ENCODE measurements around the gene CHAC1. TPM values are rescaled to one million over a fixed set of nuclear protein-coding genes. Genes with fewer than 3 reads are reported as not detected.

Gene CHAC1
- total and polyA plus RNA-seq, 2 of the 13 experiments (the other 11 are each of a cell fraction or from before 2014, with no cell fraction given), result 0.44 TPM; not detected in 1

DNA sequence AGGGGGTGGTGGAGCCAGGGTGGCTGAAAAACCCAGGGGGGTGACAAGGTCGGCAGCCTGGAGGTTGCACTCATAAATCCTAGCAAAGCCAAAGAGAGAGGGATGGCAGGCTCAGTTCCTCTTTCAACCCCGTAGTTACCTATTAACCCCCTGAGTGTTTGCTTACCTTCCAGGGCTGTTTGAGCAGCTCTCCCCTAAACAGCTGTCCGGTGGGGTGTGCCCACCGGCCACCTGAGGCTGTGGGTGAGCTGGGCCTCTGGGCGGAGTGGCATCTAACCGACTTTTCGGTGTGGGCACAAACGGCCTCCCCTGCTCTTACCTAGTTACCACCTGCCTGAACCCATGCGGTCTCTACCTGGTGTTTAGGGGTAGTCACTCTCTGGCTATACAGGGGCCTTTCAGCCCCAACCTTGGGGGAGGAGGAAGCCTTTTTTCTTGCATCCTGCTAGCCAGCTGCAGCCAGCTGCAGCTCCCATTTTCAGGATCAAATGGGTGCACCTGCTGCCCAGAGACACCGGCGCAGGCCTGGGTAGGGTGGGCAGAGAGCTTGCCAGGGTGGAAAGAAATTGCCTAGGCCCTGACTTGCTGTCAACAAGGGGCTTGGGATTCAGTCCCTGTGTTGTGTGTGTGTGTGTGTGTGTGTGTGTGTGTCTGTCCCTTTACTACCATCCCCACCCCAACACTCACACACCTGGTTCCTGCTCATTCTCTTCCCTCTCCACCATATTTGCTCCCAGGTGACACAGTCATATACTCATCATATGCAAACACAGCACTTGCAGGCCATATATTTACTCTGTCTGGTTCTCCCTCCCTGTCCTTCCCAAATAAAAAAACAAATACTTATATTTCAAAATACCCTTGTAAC lies 20.4 kb upstream of the CHAC1 start (continued):
- TF ChIP-seq NCOR1 (IDR thresholded peaks at IDR 0.05; ENCODE audit: borderline replicate concordance, low read length), result no peak
- TF ChIP-seq, protein P1, sequence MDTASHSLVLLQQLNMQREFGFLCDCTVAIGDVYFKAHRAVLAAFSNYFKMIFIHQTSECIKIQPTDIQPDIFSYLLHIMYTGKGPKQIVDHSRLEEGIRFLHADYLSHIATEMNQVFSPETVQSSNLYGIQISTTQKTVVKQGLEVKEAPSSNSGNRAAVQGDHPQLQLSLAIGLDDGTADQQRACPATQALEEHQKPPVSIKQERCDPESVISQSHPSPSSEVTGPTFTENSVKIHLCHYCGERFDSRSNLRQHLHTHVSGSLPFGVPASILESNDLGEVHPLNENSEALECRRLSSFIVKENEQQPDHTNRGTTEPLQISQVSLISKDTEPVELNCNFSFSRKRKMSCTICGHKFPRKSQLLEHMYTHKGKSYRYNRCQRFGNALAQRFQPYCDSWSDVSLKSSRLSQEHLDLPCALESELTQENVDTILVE (CRISPR knock-in tag; IDR thresholded peaks at IDR 0.05), result no peak
- TF ChIP-seq, protein P2, sequence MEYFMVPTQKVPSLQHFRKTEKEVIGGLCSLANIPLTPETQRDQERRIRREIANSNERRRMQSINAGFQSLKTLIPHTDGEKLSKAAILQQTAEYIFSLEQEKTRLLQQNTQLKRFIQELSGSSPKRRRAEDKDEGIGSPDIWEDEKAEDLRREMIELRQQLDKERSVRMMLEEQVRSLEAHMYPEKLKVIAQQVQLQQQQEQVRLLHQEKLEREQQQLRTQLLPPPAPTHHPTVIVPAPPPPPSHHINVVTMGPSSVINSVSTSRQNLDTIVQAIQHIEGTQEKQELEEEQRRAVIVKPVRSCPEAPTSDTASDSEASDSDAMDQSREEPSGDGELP (IDR thresholded peaks at IDR 0.05; ENCODE audit: borderline replicate concordance, low read depth), result peak; percentile 97
- TF ChIP-seq ZNF776 (CRISPR knock-in tag; IDR thresholded peaks at IDR 0.05), result no peak
- TF ChIP-seq NR2F6 (IDR thresholded peaks at IDR 0.05), result 0 out of 2 replicates have a peak, but pooled peaks have one; percentile 16
- peak; percentile 24; the same call in 1 of the 2 replicates for TF ChIP-seq NR2F6 (CRISPR knock-in tag; IDR thresholded peaks at IDR 0.05)
- 0 out of 2 replicates have a peak, but pooled peaks have one; percentile 16 for TF ChIP-seq SPEN (CRISPR knock-in tag; IDR thresholded peaks at IDR 0.05; ENCODE audit: low read depth)
- no peak for TF ChIP-seq ZNF264 (CRISPR knock-in tag; IDR thresholded peaks at IDR 0.05)
- TF ChIP-seq CTCF (CRISPR knock-in tag; IDR thresholded peaks at IDR 0.05), result no peak
- peak; percentile 16; the same call in 1 of the 2 replicates for TF ChIP-seq ZNF350 (CRISPR knock-in tag; IDR thresholded peaks at IDR 0.05; ENCODE audit: borderline replicate concordance, low read depth)
- no peak for TF ChIP-seq ELF3 (CRISPR knock-in tag; IDR thresholded peaks at IDR 0.05)
- TF ChIP-seq TIGD3 (CRISPR knock-in tag; IDR thresholded peaks at IDR 0.05; ENCODE audit: borderline replicate concordance), result no peak
- no peak for TF ChIP-seq ZNF570 (CRISPR knock-in tag; IDR thresholded peaks at IDR 0.05; ENCODE audit: borderline replicate concordance)
- 0 out of 2 replicates have a peak, but pooled peaks have one; percentile 13 for TF ChIP-seq ERF (CRISPR knock-in tag; IDR thresholded peaks at IDR 0.05)
- TF ChIP-seq MXD4 (CRISPR knock-in tag; IDR thresholded peaks at IDR 0.05), result 0 out of 2 replicates have a peak, but pooled peaks have one; percentile 22
- no peak for TF ChIP-seq SETDB1 (CRISPR knock-in tag; IDR thresholded peaks at IDR 0.05; ENCODE audit: borderline replicate concordance)
- TF ChIP-seq ZBTB20 (CRISPR knock-in tag; IDR thresholded peaks at IDR 0.05; ENCODE audit: borderline replicate concordance, low read depth), result no peak
- TF ChIP-seq SMARCC2 (IDR thresholded peaks at IDR 0.05), result no peak
- TF ChIP-seq ZNF33A (CRISPR knock-in tag; IDR thresholded peaks at IDR 0.05; ENCODE audit: borderline replicate concordance), result no peak
- no peak for TF ChIP-seq TCF7L2 (IDR thresholded peaks at IDR 0.05; ENCODE audit: low read depth, low read length)
- no peak for TF ChIP-seq KAT2B (IDR thresholded peaks at IDR 0.05; ENCODE audit: borderline replicate concordance, low read depth, low read length)
